Activated T-cell treated with anti-CD3 and anti-CD28 coated beads, Interleukin-2, amount 50 U/mL, for 48 hours (primary cell): Measurements from ENCODE around the gene MNT.
"Not testable (repeated sequence)": the region's sequence is repeated elsewhere in the genome, so short reads cannot be mapped to it uniquely, and the experiment has no call there.

Source experiments
- DNase-seq, 2 experiments: peaks; one replicate each; pipeline ENCODE4 v3.0.0-alpha.2; 2020

The MNT gene

GRCh38 chr17:2400877-2401425 lies at the start of gene MNT:
MNT (minus strand) TSS chr17:2401060; CDS start chr17:2400712, 348 bp downstream.
- peak; percentile 94 to 95 for DNase-seq

GRCh38 chr17:2450016-2450650 lies 49.3 kb upstream of the MNT start:
- no peak for DNase-seq

- DNase-seq = no peak
These were observed 48.6 kb upstream of the MNT start for GRCh38 chr17:2449486-2449885.

GRCh38 chr17:2447479-2447878 lies 46.6 kb upstream of the MNT start:
- DNase-seq = not testable (repeated sequence)

- no peak for DNase-seq
These were observed 44.8 kb upstream of the MNT start for GRCh38 chr17:2445638-2446037.

GRCh38 chr17:2444382-2444781 lies 43.5 kb upstream of the MNT start:
- no peak for DNase-seq

- DNase-seq = no peak
These were observed 41.3 kb upstream of the MNT start for GRCh38 chr17:2442166-2442565.

- no peak for DNase-seq
These were observed 40.1 kb upstream of the MNT start for GRCh38 chr17:2440930-2441329.

GRCh38 chr17:2439997-2440396 lies 39.1 kb upstream of the MNT start:
- not testable (repeated sequence) for DNase-seq

- no peak for DNase-seq
These were observed 38.0 kb upstream of the MNT start for GRCh38 chr17:2438823-2439222.

GRCh38 chr17:2436316-2436905 lies 35.6 kb upstream of the MNT start:
- DNase-seq = no peak

GRCh38 chr17:2435862-2436261 lies 35.0 kb upstream of the MNT start:
- no peak for DNase-seq

GRCh38 chr17:2435181-2435741 lies 34.4 kb upstream of the MNT start:
- no peak for DNase-seq

- no peak for DNase-seq
These were observed 32.8 kb upstream of the MNT start for GRCh38 chr17:2433696-2434095.

- no peak for DNase-seq
These were observed 27.1 kb upstream of the MNT start for GRCh38 chr17:2427910-2428309.

GRCh38 chr17:2427215-2427614 lies 26.4 kb upstream of the MNT start:
- no peak for DNase-seq

- DNase-seq = no peak
These were observed 22.4 kb upstream of the MNT start for GRCh38 chr17:2423271-2423670.

- no peak for DNase-seq
These were observed 20.7 kb upstream of the MNT start for GRCh38 chr17:2421315-2422147.

- DNase-seq = no peak
These were observed 19.3 kb upstream of the MNT start for GRCh38 chr17:2420176-2420575.

GRCh38 chr17:2419486-2419885 lies 18.6 kb upstream of the MNT start:
- DNase-seq = no peak

- DNase-seq = no peak
These were observed 17.7 kb upstream of the MNT start for GRCh38 chr17:2418572-2418971.

- DNase-seq = peak; percentile 93 to 95
These were observed 15.3 kb upstream of the MNT start for GRCh38 chr17:2416010-2416734.

GRCh38 chr17:2415081-2415480 lies 14.2 kb upstream of the MNT start:
- DNase-seq = no peak
